IMR-90 (cell line): ENCODE data around the gene PHF21B. TPM values are rescaled to one million over a fixed set of nuclear protein-coding genes. Genes with fewer than 3 reads are reported as not detected.

ENCODE experiments used
- ATAC-seq: fragments of 200-7000 bp; cut with Tn5 transposase; 2 replicates; pipeline ENCODE4 v1.9.1; 2020; ENCODE audit warnings: low read depth, mild to moderate bottlenecking, moderate library complexity
- BruUV-seq: library from RNA; stranded (reverse); fragments of 400-500 nt; replicated peaks from 2 replicates; lab custom pipeline; 2021; lab: Mats Ljungman, UMichigan
- CTCF ChIA-PET: fragments of 300-600 bp; formaldehyde crosslinking; extraction: SDS; loops from one replicate; lab custom pipeline; 2021; ENCODE audit warnings: antibody characterized with exemption; lab: Yijun Ruan, JAX
- POLR2A ChIA-PET: fragments of 300-600 bp; sonication (Branson Sonifier 250); formaldehyde crosslinking; loops from one replicate; lab custom pipeline; 2022; ENCODE audit warnings: antibody characterized with exemption; ENCODE audit not compliant: unreplicated experiment; lab: Charles Lee
- DNase-seq: peaks from one replicate; pipeline ENCODE4 v3.0.0; 2013
- H2AFZ ChIP-seq: replicated peaks from 2 replicates; pipeline ENCODE3; 2013; ENCODE audit warnings: low read length, mild to moderate bottlenecking; ENCODE audit not compliant: poor library complexity
- H2AK5ac ChIP-seq: 2 replicates; pipeline ENCODE4 v1.6.1; 2013; ENCODE audit warnings: low read depth, low read length, inconsistent platforms
- H2AK9ac ChIP-seq: replicated peaks from 2 replicates; pipeline ENCODE3; 2013; ENCODE audit warnings: mild to moderate bottlenecking, low read depth, low read length, moderate library complexity; ENCODE audit not compliant: poor library complexity
- H2BK120ac ChIP-seq: 2 replicates; pipeline ENCODE4 v1.6.1; 2013; ENCODE audit warnings: low read depth, low read length, inconsistent platforms
- H2BK15ac ChIP-seq: 3 replicates; pipeline ENCODE4 v1.6.1; 2013; ENCODE audit warnings: low read depth, low read length, inconsistent platforms
- H2BK20ac ChIP-seq: 2 replicates; pipeline ENCODE4 v1.6.1; 2013; ENCODE audit warnings: low read depth, mild to moderate bottlenecking, inconsistent platforms, low read length, moderate library complexity
- H2BK5ac ChIP-seq: 2 replicates; pipeline ENCODE4 v1.6.1; 2013; ENCODE audit warnings: mild to moderate bottlenecking, low read depth, low read length, inconsistent platforms; ENCODE audit not compliant: poor library complexity, severe bottlenecking
- H3K14ac ChIP-seq: replicated peaks from 2 replicates; pipeline ENCODE4 v1.6.1; 2013; ENCODE audit warnings: low read depth, low read length, inconsistent platforms
- H3K18ac ChIP-seq: 2 replicates; pipeline ENCODE4 v1.6.1; 2013; ENCODE audit warnings: low read depth, low read length, control low read depth
- H3K23ac ChIP-seq: 2 replicates; pipeline ENCODE4 v1.6.1; 2013; ENCODE audit warnings: low read depth, low read length, inconsistent platforms
- H3K27ac ChIP-seq: 2 replicates; pipeline ENCODE4 v1.5.1; 2013; ENCODE audit warnings: mild to moderate bottlenecking, control low read depth, low read length; ENCODE audit not compliant: insufficient read depth
- H3K27me3 ChIP-seq: 2 replicates; pipeline ENCODE4 v1.6.1; 2013; ENCODE audit warnings: low read length; ENCODE audit not compliant: control insufficient read depth, insufficient read depth
- H3K36me3 ChIP-seq: 2 replicates; pipeline ENCODE4 v1.6.1; 2013; ENCODE audit warnings: low read length, mixed read lengths; ENCODE audit not compliant: control insufficient read depth, insufficient read depth
- H3K4ac ChIP-seq: 2 replicates; pipeline ENCODE4 v1.6.1; 2013; ENCODE audit warnings: low read depth, low read length, inconsistent platforms
- H3K4me1 ChIP-seq: 2 replicates; pipeline ENCODE4 v1.6.1; 2013; ENCODE audit warnings: low read length, mixed read lengths; ENCODE audit not compliant: control insufficient read depth, insufficient read depth
- H3K4me2 ChIP-seq: 2 replicates; pipeline ENCODE4 v1.6.1; 2013; ENCODE audit warnings: low read depth, mild to moderate bottlenecking, control low read depth, low read length, moderate library complexity
- H3K4me3 ChIP-seq: 2 replicates; pipeline ENCODE4 v1.5.1; 2013; ENCODE audit warnings: low read depth, mild to moderate bottlenecking, control low read depth, low read length, moderate library complexity; ENCODE audit not compliant: insufficient read depth
- H3K56ac ChIP-seq: 2 replicates; pipeline ENCODE4 v1.6.1; 2013; ENCODE audit warnings: low read length, inconsistent platforms; ENCODE audit not compliant: insufficient read depth; ENCODE audit errors: extremely low read depth
- H3K79me1 ChIP-seq, 2 experiments: 2 replicates each; pipeline ENCODE4 v1.6.1; 2013; ENCODE audit warnings: low read length in 2 of 2, inconsistent platforms in 1 of 2, low read depth in 1 of 2
- H3K9ac ChIP-seq: 2 replicates; pipeline ENCODE4 v1.6.1; 2013; ENCODE audit warnings: low read depth, low read length, control low read depth
- H3K9me1 ChIP-seq: 2 replicates; pipeline ENCODE4 v1.6.1; 2013; ENCODE audit warnings: low read length, inconsistent platforms; ENCODE audit not compliant: insufficient read depth
- H3K9me3 ChIP-seq: 2 replicates; pipeline ENCODE4 v1.6.1; 2013; ENCODE audit warnings: low read length; ENCODE audit not compliant: control insufficient read depth, insufficient read depth
- H4K20me1 ChIP-seq: 2 replicates; pipeline ENCODE4 v1.6.1; 2013; ENCODE audit warnings: low read length, inconsistent platforms; ENCODE audit not compliant: insufficient read depth
- H4K5ac ChIP-seq: 2 replicates; pipeline ENCODE4 v1.6.1; 2013; ENCODE audit warnings: mild to moderate bottlenecking, low read depth, low read length, control low read depth
- H4K8ac ChIP-seq, 2 experiments: 2 replicates each; pipeline ENCODE4 v1.6.1; 2013; ENCODE audit warnings: low read depth in 2 of 2, low read length in 2 of 2, control low read depth in 1 of 2, inconsistent platforms in 1 of 2
- H4K91ac ChIP-seq: 2 replicates; pipeline ENCODE4 v1.6.1; 2013; ENCODE audit warnings: low read depth, low read length, inconsistent platforms; ENCODE audit not compliant: insufficient read depth
- BHLHE40 ChIP-seq: fragments of 150-350 bp; IDR thresholded peaks from 2 replicates; pipeline ENCODE4 v1.6.1; 2016; ENCODE audit warnings: mild to moderate bottlenecking, low read depth, low read length
- CTCF ChIP-seq: conservative IDR thresholded peaks from 2 replicates; pipeline ENCODE4 v1.5.1; 2012; ENCODE audit warnings: mild to moderate bottlenecking, low read depth, low read length, improper control_type of control experiment
- ELK1 ChIP-seq: fragments of 150-350 bp; IDR thresholded peaks from 2 replicates; pipeline ENCODE4 v1.6.1; 2016; ENCODE audit warnings: low read depth, mild to moderate bottlenecking, low read length, moderate library complexity, borderline replicate concordance
- FOS ChIP-seq: fragments of 150-350 bp; IDR thresholded peaks from 2 replicates; pipeline ENCODE4 v1.6.1; 2016; ENCODE audit warnings: low read depth, low read length
- MAFK ChIP-seq: IDR thresholded peaks from 2 replicates; pipeline ENCODE4 v1.6.1; 2012; ENCODE audit warnings: low read depth, low read length, improper control_type of control experiment
- MXI1 ChIP-seq: IDR thresholded peaks from 2 replicates; pipeline ENCODE4 v1.6.1; 2012; ENCODE audit warnings: low read depth, mild to moderate bottlenecking, low read length, moderate library complexity, borderline replicate concordance
- NFE2L2 ChIP-seq: fragments of 150-350 bp; IDR thresholded peaks from 2 replicates; pipeline ENCODE4 v1.6.1; 2016; ENCODE audit warnings: low read depth, mild to moderate bottlenecking, low read length
- POLR2A ChIP-seq: IDR thresholded peaks from 2 replicates; pipeline ENCODE4 v1.6.1; 2012; ENCODE audit warnings: mild to moderate bottlenecking, low read depth, low read length
- RAD21 ChIP-seq: IDR thresholded peaks from 2 replicates; pipeline ENCODE4 v1.6.1; 2012; ENCODE audit warnings: low read length, improper control_type of control experiment
- RCOR1 ChIP-seq: IDR thresholded peaks from 2 replicates; pipeline ENCODE4 v1.6.1; 2012; ENCODE audit warnings: mild to moderate bottlenecking, low read length, improper control_type of control experiment; ENCODE audit not compliant: insufficient replicate concordance
- RFX5 ChIP-seq: IDR thresholded peaks from 2 replicates; pipeline ENCODE4 v1.8.0; 2012; ENCODE audit warnings: low read depth, mild to moderate bottlenecking, low read length, moderate library complexity
- SMC3 ChIP-seq: fragments of 150-350 bp; IDR thresholded peaks from 2 replicates; pipeline ENCODE4 v1.6.1; 2016; ENCODE audit warnings: low read depth, mild to moderate bottlenecking, antibody characterized with exemption, low read length, moderate library complexity
- WGBS, 2 experiments: methylation state at CpG; one replicate each; pipeline versions ENCODE4 v1.1.5 to v1.1.7; 2013; ENCODE audit warnings: missing lambda C conversion rate in 2 of 2; ENCODE audit not compliant: insufficient read length in 1 of 2; ENCODE audit errors: extremely low coverage in 2 of 2; 5-methylcytosine and 5-hydroxymethylcytosine counted together
- dilution Hi-C: fragments of 300-500 bp; cut with HindIII; formaldehyde crosslinking; loops from one replicate; pipeline ENCODE4 v1.14.3; 2018; ENCODE audit warnings: low sequenced_read_pairs; ENCODE audit not compliant: unreplicated experiment
- in situ Hi-C: fragments of 300-500 bp; cut with MboI; formaldehyde crosslinking; loops from 3 replicates; pipeline ENCODE4 v1.14.3; 2019; ENCODE audit warnings: low sequenced_read_pairs, inconsistent platforms, mixed read lengths
- intact Hi-C: fragments of 100-400 bp; cut with micrococcal nuclease; formaldehyde crosslinking; loops from 2 replicates; pipeline ENCODE4 v1.10.0; 2022
- polyA plus RNA-seq, 3 experiments: library from polyadenylated mRNA; depleted of rRNA; stranded (reverse); fragments of >200 nt; gene quantifications; 2 replicates each; pipeline ENCODE4 v1.2.3, GENCODE V29; 2012; ENCODE audit warnings: low replicate concordance in 1 of 3
- total RNA-seq: library from RNA; depleted of rRNA; stranded (reverse); fragments of >200 nt; gene quantifications from 2 replicates; pipeline ENCODE4 v1.2.3, GENCODE V29; 2012

Gene PHF21B
- total and polyA plus RNA-seq, 2 of the 4 experiments (the other 2 are of a cell fraction) = 0.02 TPM; not detected in 1

GRCh38 chr22:45008751-45009605, 827 bp downstream of the PHF21B start:
- TF ChIP-seq ELK1 = no peak
- TF ChIP-seq RFX5 = no peak
- no peak for TF ChIP-seq RCOR1
- no peak for TF ChIP-seq RAD21
- TF ChIP-seq MAFK = no peak
- TF ChIP-seq POLR2A = no peak
- no peak for TF ChIP-seq FOS
- no peak for TF ChIP-seq NFE2L2
- no peak for TF ChIP-seq CTCF
- no peak for TF ChIP-seq MXI1
- no peak for TF ChIP-seq SMC3
- no peak for TF ChIP-seq BHLHE40

More at GRCh38 chr22:45008751-45009605, 827 bp downstream of the PHF21B start:
- Histone ChIP-seq H4K5ac (no peak overlapping the region), H3K4me2 (peak overlapping the region; percentile 63; the same call in 1 of the 2 replicates), H2BK15ac (no peak overlapping the region), H3K23ac (no peak overlapping the region), H3K9ac (no peak overlapping the region), H3K27ac (no peak overlapping the region), H3K56ac (no peak overlapping the region), H2AK9ac (no peak overlapping the region), H2AFZ (peak overlapping the region; percentile 39), H3K9me1 (no peaks in the 10 kb centered on the region), H2BK20ac (no peak overlapping the region), H3K36me3 (no peaks in the 10 kb centered on the region), H4K91ac (no peak overlapping the region), H3K4ac (no peak overlapping the region), H3K9me3 (no peaks in the 10 kb centered on the region), H4K20me1 (no peaks in the 10 kb centered on the region), H2AK5ac (no peak overlapping the region), H3K27me3 (peaks cover 70% of the 10 kb centered on the region), H4K8ac (no peak overlapping the region), H3K18ac (no peak overlapping the region), H3K4me1 (no peaks in the 10 kb centered on the region; the same call in 1 of the 2 replicates), H3K79me1 (no peaks in the 10 kb centered on the region), H2BK120ac (no peak overlapping the region), H3K14ac (no peak overlapping the region), H3K4me3 (peak overlapping the region; percentile 60; the same call in 1 of the 2 replicates), H2BK5ac (no peak overlapping the region)
- WGBS, 2 experiments = 2% methylated on average over 23 of the region's 90 CpGs; no CpG with 5 or more reads in 1 of the 2 experiments
- ATAC-seq = no peak
- intact Hi-C loops = no loop called here
- no TSS peak for BruUV-seq
- POLR2A ChIA-PET = no interaction called here
- in situ Hi-C loops = no loop called here
- dilution Hi-C loops = no loop called here
- CTCF ChIA-PET = no interaction called here
- DNase-seq = no peak
